ENCODE measurements around the gene GRB2. TPM values are rescaled to one million over a fixed set of nuclear protein-coding genes. Genes with fewer than 3 reads are reported as not detected.

GRB2 gene
- total and polyA plus RNA-seq, 12 donors, result 23.5 to 85.5 (median 52.0) TPM

DNA sequence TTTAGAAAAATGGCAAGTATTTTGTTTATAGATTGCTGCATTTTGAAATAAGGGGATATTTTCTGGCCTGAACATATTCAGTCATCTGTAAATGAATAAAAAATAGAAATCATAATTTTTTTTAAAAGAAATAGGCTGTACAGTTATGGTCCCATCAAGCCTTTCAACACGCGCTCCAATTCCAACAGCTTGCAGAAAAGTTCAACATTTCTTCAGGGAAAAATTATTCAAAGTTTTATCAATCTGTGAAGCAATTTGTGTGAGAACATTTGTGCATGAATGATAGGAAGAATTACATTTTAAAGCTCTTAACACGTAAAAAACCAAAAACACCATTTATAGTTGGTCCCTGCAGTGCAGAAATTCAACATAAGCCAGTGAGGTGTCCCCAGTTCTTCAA, 65.5 kb downstream of the GRB2 start:
- DNase-seq, result no peak
- ATAC-seq, result no peak
- H3K36me3 ChIP-seq, result peaks cover 0 to 9% (median 0%) of the 10 kb centered on the region in 9 donors
- TF ChIP-seq, protein P1, sequence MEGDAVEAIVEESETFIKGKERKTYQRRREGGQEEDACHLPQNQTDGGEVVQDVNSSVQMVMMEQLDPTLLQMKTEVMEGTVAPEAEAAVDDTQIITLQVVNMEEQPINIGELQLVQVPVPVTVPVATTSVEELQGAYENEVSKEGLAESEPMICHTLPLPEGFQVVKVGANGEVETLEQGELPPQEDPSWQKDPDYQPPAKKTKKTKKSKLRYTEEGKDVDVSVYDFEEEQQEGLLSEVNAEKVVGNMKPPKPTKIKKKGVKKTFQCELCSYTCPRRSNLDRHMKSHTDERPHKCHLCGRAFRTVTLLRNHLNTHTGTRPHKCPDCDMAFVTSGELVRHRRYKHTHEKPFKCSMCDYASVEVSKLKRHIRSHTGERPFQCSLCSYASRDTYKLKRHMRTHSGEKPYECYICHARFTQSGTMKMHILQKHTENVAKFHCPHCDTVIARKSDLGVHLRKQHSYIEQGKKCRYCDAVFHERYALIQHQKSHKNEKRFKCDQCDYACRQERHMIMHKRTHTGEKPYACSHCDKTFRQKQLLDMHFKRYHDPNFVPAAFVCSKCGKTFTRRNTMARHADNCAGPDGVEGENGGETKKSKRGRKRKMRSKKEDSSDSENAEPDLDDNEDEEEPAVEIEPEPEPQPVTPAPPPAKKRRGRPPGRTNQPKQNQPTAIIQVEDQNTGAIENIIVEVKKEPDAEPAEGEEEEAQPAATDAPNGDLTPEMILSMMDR (IDR thresholded peaks at IDR 0.05), result no peak
- peak overlapping the region in 1 of 10 donors; percentile 68 for H3K27ac ChIP-seq
- no peaks in the 10 kb centered on the region for H3K9me3 ChIP-seq
- intact Hi-C loops (cut with DNase I), result loop anchor here in 2 of 10 donors (5.0 kb wide), 2 partner anchors 42 to 47 kb away; no protein-coding TSS in a partner anchor
- H3K27me3 ChIP-seq, result no peaks in the 10 kb centered on the region
- WGBS, 2 donors, result 88 to 92% methylated on average over 3 of the region's 3 CpGs
- peaks cover 0 to 99% (median 41%) of the 10 kb centered on the region in 9 donors for H3K4me1 ChIP-seq
- H3K4me3 ChIP-seq, result no peak overlapping the region

DNA sequence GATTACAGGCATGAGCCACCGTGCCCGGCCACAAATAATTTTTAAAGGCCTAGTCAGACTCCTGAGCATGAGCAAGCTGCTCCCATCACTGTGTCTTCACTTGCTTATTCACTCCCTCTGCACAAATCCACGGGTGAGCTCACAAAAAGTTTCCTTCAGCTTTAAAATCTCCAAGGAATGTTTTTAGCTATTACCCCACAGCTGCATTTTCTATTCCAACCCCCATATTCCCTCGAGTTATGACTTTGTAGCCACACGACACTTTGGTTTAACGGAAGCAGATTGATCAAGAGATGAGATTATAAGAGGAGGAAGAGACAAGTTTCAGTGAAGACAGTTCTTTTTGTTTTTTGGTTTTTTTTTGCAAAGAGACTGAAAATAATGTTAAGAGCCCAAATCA, 67.1 kb downstream of the GRB2 start:
- H3K27me3 ChIP-seq, result no peaks in the 10 kb centered on the region
- peak overlapping the region in 1 of 10 donors; percentile 1 for H3K4me3 ChIP-seq
- peaks cover 0 to 90% (median 28%) of the 10 kb centered on the region in 9 donors for H3K4me1 ChIP-seq
- no peaks in the 10 kb centered on the region for H3K9me3 ChIP-seq
- peaks cover 0 to 9% (median 0%) of the 10 kb centered on the region in 9 donors for H3K36me3 ChIP-seq
- H3K27ac ChIP-seq, result peak overlapping the region in 6 of 10 donors; percentile 6 to 68 (median 40)
- DNase-seq (no peak), ATAC-seq (peak in 2 of 8 donors; percentile 24 to 25)
- 48 to 65% methylated on average over 6 of the region's 6 CpGs for WGBS, 2 donors
- TF ChIP-seq, protein P1 (IDR thresholded peaks at IDR 0.05), result no peak
- intact Hi-C loops (cut with DNase I), result loop anchor here in 1 of 10 donors (5.0 kb wide), 1 partner anchor 49 kb away; no protein-coding TSS in a partner anchor

DNA sequence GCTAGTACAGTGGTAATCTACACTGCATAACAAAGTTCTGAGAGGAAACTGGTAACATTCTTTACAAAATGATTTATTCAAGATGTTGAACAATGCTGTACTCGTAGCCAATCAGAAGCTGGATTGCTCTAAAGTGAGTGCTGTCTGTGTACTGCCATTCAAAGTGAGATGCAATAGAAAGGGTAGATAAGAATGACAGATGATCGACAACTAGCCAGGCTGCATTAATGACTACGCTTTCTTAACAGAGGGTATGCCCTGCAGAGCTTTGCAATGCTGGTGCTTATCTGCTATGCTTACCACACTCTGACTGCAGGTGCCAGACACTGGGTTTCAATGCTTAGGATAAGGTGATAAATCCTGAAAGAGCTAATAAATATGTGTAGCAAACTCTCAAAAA, 70.2 kb downstream of the GRB2 start:
- intact Hi-C loops (cut with DNase I), result loop anchor here in 1 of 10 donors (5.0 kb wide), 1 partner anchor 52 kb away; no protein-coding TSS in a partner anchor
- TF ChIP-seq, protein P1 (IDR thresholded peaks at IDR 0.05), result no peak
- H3K27me3 ChIP-seq, result no peaks in the 10 kb centered on the region
- peaks cover 0 to 72% (median 28%) of the 10 kb centered on the region in 9 donors for H3K4me1 ChIP-seq
- H3K36me3 ChIP-seq, result peaks cover 0 to 27% (median 0%) of the 10 kb centered on the region in 9 donors
- no peak overlapping the region for H3K27ac ChIP-seq
- H3K9me3 ChIP-seq, result no peaks in the 10 kb centered on the region
- DNase-seq, result no peak
- WGBS, 2 donors, result 70 to 80% methylated on average over 3 of the region's 3 CpGs
- H3K4me3 ChIP-seq, result no peak overlapping the region
- ATAC-seq, result no peak

DNA sequence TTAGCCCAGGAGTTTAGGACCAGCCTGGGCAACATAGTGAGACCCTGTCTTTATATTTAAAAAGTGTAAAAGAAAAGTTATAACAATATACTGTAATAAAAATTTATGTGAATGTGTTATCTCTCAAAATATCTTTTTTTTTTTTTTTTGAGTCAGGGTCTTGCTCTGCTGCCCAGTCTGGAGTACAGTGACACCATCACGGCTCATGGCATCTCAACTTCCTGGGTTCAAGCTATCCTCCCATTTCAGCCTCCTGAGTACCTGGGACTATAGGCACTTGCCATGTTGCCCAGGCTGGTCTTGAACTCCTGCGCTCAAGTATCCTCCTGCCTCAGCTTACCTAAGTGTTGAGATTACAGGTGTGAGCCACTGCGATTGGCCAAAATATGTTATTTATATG, 70.8 kb downstream of the GRB2 start:
- Histone ChIP-seq H3K9me3 (no peaks in the 10 kb centered on the region), H3K4me1 (peaks cover 0 to 66% (median 24%) of the 10 kb centered on the region in 9 donors), H3K27me3 (no peaks in the 10 kb centered on the region), H3K36me3 (peaks cover 0 to 33% (median 0%) of the 10 kb centered on the region in 9 donors), H3K4me3 (no peak overlapping the region), H3K27ac (no peak overlapping the region)
- DNase-seq (no peak), ATAC-seq (no peak)
- 97 to 99% methylated on average over 3 of the region's 3 CpGs for WGBS, 2 donors
- TF ChIP-seq, protein P1 (IDR thresholded peaks at IDR 0.05), result no peak
- intact Hi-C loops (cut with DNase I), result loop anchor here in 1 of 10 donors (5.0 kb wide), 1 partner anchor 53 kb away; no protein-coding TSS in a partner anchor
